T1000 (cell line): Measurements from ENCODE around the gene GIPC2.
A peak's percentile ranks its signal among the peaks of the same experiment; 100 is the strongest.
"Not testable (repeated sequence)": the region's sequence is repeated elsewhere in the genome, so short reads cannot be mapped to it uniquely, and the experiment has no call there.

ENCODE experiments used
- DNase-seq: peaks from one replicate; lab custom pipeline; 2025; ENCODE audit warnings: mixed read lengths; lab: John Stamatoyannopoulos, UW

The GIPC2 gene

DNA sequence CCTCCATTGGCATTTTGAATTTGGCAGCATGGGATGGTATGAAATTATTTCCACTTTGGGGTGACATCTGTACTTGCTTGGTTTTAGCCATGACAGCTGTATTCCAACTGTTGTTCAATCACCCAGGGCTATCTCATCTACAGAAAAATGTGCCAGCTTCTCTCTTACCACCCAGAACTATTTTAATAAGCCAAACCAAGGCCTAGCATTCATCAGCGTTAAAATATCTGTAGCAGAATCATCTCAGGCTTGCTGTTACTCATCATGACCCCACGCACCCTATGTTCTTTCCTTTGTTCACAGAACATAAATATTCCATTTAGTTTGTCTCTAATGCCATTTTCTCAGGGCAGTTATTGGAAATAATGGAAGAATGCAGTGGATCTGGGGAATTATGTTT, 49.8 kb downstream of the GIPC2 start:
- no peak for DNase-seq

DNA sequence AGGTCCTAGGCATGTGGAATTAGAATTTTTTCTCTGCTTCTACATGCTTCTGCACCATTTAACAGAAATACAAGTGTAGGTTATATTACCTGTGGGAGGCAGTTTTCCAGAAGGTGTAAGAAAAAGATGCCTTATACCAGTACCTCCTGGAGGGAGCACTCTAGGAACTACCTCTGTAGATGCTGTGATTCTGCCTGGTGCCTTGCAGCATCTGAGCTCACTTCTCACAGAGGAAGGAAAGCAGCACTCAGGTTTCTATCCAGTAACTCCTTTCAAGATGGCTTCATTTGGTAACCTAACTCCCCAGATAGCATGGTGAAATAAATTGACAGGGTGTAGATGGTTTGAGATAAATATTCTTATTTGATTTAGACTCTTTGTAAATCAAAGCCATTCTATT, 50.3 kb downstream of the GIPC2 start:
- DNase-seq = no peak

DNA sequence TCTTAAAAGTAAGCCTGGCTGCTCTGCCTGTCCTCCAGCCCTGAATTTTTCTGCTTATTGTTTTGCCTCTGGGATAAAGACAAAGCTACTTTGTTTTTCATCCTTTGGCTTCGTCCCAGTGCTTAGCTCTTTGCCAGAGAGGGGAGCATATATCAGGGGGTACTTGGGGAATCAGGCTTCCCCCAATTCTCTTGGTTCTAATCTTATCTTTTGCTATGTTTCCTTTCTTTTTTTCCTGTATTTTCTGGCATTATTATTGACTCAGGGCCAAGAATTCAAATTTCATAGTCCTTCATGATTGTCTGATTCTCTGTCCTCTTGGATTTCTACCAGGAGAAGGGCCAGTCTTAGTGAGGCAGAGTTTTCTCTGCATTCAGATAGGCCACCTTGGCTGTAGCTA, 51.2 kb downstream of the GIPC2 start:
- no peak for DNase-seq

DNA sequence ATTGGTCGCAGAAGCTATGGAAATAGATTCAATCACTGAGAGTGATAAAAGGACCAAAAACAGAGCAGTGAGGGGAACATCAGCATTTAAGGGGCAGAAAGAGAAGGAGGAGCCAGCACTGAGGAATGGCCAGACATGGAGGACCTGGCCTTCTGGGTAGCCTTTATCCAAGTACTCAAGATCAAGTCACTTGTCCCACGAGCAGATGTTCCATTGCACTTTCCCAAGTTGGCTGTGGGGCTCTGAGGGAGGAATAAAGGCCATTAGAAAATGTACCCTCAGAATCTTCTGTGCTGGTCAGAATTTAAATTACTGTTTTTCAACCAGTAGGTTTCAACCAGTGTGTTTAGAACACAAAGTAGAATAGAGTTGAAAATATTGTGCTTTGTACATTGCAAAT, 55.3 kb downstream of the GIPC2 start:
- no peak for DNase-seq

DNA sequence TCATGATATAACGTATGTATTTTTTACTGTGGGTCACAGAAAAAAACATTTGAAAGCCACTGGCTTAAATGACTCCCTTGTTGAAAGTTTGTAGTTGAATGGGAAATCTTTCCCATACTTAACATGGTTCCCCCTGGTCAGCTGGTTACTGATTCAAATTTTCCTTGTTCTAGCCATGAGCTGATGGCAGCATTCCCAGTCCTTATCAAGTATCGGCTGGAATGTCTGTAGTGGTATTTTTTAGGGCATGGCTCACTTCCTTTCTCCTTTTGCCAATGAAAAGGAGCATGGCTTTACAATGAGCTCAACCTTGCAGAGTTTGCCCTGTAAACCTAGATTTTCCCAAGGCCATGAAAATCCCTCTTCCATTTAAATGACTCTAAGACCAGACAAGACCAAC, 55.7 kb downstream of the GIPC2 start:
- peak; percentile 57 for DNase-seq

DNA sequence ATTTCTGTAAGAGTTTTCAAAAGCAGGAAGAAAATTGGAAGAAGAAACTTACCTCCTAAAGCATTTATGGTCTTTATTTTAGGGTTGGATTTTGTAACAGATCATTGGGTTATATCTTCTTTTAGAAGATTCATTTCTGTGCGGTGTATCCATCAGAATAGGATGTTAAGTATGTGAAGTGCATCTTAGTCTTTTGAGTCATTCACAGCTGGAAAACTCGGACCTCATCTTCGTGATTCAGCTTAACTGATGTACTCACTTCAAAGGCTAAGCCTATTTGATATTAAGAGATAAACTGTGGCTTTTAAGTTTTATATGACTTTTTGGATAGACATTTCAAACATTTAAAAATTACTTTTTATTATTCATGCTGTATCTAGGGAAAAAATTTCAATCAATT, 56.3 kb downstream of the GIPC2 start:
- no peak for DNase-seq

DNA sequence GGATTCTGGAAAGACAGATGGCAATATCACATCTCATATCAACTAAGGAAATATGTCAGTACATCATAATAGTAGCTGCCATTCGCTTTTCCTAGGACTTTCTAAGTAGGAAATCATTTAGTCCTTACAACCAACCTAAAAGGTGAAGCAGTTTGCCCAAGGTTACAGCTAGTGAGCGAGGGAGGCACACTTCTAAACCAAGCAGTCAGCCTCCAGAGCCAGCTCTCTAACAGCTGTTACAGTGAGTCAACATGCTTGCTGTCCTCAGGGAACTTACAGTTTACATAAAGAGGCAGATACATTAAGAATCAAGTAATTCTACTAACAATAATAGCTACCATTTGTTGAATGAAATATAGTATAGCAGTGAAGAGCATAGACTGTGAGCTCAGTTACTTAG, 57.1 kb downstream of the GIPC2 start:
- DNase-seq = no peak

DNA sequence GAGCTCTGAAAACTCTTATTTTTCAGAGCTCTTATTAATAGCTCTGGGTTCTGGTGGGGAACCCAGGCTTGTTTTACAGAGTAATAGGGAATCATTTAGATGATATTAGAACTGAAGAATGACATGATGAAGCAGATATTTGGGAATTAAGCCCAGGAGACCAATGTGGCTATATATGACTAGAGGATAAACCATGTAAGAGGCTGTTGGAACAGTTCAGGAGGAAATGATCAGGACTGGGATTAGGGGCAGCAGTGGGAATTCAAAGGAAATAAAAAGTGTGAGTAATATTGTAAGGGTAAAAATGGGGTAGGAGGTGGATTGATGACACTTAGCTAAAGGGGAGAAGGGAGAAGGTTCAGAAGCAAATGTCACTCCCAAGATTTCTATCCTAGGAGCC, 58.6 kb downstream of the GIPC2 start:
- no peak for DNase-seq

DNA sequence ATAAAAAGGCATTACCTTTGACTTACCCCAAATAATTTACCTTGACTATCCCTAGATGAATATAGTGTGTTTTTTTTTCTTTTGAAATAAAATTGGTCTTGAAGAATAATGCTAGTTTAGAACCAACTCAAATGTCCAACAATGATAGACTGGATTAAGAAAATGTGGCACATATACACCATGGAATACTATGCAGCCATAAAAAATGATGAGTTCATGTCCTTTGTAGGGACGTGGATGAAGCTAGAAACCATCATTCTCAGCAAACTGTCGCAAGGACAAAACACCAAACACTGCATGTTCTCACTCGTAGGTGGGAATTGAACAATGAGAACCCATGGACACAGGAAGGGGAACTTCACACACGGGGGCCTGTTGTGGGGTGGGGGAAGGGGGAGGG, 63.9 kb downstream of the GIPC2 start:
- DNase-seq = not testable (repeated sequence)

DNA sequence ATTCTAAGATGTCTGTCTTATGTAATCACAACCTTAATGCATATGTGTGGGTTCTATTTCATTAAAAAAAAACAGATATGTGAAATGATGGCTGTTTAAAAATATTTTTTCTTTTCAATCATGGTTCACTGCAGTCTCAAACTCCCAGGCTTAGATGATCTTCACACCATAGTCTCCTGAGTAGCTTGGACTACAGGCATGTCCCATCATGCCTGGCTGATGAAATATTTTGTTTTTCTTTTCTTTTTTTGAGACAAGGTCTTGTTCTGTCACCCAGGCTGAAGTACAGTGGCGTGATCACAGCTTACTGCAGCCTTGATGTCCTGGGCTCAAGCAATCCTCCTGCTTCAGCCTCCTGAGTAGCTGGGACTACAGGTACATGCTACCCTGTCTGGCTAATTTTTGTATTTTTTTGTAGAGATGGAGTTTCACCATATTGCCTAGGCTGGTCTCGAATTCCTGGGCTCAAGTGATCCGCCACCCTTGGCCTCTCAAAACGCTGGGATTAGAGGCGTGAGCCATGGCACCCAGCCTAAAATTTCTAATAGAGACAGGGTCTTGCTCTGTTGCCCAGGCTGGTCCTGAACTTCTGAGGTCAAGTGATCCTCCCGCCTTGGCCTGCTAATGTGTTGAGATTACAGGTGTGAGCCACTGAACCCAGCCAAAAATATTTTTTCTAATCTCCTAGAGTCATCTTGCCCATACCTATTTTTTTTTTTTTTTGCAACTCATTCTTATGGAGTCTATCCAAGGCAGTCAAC, 67.6 kb downstream of the GIPC2 start:
- DNase-seq = no peak

DNA sequence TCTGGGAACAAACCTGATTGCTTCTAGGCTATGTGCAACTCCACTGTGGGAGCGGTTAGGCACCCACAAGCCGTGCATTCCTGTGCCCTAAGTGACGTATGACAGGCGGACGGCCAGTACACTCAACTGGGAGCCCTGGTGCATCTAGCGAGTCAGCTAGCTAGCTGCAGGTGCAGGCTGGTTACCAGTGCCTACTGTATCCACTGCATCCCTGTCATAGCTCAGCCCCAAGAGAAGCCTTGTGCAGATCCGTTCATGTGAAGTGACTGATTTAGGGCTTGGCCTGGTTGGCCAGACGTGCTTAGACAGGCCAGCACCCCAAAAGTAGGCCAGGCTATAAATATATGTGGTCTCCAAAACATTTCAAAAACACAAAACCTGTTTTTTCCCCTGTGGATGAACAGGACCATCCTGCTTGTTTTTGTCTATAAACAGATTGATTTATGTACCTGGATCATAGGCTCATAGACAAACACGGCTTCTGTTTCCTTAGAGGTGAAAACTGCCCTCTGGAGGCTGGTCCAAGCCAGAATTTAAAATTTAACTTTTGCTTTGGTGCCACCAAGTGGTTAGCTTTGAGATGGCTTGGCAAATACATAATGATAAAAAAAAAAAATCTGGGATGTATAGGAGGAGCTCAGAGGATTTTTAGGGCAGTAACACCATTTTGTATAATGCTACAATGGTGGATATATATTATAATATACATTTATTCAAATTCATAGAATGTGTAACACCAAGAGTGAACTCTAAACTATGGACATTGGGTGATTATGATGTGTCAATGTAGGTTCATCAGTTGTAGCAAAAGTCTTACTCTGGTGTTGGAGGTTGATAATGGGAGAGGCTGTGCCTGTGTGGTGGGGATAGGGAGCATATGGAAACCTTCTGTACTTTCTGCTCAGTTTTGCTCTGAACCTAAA, 68.5 kb downstream of the GIPC2 start:
- peak; percentile 60 for DNase-seq

DNA sequence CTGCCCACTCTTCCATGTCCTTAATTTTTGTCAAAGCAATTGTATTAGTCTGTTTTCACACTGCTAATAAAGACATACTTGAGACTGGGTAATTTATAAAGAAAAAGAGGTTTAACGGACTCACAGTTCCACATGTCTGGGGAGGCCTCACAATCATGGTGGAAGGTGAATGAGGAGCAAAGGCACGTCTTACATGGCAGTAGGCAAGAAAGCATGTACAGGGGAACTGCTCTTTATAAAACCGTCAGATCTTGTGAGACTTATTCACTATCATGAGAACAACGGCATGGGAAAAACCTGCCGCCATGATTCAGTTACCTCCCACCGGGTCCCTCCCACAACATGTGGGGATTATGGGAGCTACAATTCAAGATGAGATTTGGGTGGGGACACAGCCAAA, 74.7 kb downstream of the GIPC2 start:
- DNase-seq = not testable (repeated sequence)

DNA sequence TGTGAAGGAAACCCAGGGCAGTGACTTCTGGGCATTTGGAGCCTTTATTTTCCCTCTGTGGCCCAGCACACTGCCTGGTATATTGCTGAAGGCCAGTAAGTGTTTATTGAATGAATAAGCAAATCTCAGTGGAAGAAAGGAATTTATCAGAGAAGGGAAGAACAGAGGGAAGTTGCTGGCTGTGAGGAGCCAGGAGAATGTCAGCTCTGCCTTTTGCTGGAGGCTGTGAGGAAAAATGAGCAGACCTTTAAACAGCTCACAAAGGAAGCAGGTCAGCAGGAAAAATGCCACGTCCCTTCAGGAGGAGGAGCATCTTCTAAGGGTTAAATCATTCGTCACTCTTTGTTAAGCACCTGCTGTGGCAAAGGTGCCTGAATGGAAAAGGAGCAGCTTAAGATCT, 75.9 kb downstream of the GIPC2 start:
- DNase-seq = no peak

DNA sequence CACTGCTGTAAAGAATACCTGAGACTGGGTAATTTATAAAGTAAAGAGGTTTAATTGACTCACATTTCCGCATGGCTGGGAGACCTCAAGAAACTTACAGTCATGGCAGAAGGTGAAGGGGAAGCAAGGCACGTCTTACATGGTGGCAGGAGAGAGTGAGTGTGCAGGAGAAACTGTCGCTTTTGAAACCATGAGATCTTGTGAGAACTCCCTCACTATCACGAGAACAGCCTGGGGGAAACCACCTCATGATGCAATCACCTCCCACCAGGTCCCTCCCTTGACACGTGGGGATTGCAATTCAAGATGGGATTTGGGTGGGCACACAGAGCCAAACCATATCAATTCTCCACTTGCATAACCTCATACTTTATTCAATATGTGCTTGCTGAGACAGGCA, 76.6 kb downstream of the GIPC2 start:
- DNase-seq = no peak

DNA sequence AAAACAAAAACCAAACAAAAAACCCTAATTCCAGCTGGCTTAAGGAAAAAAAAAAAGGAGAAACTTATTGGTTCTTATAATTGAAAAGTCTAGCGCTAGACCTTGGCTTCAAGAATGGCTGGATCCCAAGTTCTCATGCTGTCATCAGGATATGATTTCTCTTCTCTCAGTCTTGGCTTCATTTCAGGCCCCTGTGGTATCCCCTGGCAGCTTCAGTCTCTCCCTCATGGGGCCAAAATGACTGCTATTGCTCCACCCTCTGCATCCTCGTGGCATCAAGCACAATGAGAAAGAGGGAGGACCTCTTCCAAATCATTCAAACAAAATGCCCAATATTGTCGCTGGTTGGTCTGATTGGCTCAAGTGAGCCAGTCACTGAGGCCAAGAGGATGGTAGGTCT, 80.7 kb downstream of the GIPC2 start:
- no peak for DNase-seq

DNA sequence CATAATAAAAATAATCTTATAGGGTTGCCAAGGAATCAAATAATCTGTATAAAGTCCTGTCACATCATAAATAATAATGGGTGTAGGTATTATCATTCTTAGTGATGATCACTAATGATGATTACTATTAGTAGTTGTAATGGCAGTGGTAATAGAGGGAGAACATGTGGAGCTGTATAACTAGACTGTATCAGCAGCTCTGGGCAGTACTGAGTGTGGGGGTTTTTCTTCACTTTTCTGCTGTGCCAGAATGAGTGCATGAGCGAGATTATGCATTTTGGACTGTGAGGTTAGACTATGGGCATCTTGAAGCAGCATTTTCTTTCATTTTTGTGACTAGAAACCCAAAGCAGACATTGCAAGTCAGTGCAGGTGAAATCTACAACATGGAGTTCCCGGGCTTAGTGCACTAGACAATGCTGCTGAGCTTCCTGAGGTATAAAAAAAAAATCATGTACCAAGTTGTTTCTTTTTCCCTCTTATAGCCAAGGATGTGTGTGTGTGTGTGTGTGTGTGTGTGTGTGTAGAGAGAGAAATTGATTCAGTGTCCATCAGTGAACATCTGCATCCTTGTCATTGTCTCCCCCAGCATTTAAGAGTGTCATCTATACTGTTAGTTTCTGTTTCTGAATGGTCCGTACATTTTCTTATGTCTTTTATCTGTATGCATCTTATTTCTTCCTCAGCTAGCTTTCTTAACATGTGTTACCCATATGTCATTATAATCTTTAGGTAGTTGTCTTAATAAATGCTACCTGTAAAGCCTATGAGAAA, 86.6 kb downstream of the GIPC2 start:
- DNase-seq = no peak

DNA sequence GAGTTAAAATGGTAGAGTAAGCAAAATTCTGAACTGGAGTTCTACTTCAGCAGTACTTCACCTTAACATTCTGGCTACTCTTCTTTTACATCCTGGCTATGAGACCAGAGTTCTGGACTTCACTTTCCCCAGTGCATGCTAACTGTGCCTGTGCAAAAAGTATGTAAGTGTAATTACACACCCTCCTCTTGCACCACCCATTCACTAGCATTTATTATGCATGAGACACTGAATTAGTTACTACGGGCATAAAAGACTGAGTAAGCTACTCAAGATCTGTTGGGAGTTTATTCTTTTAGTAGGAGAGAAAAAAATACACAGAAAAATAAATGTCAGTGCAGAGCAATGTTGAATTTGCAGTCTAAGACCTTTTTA, 87.2 kb downstream of the GIPC2 start:
- DNase-seq = no peak

DNA sequence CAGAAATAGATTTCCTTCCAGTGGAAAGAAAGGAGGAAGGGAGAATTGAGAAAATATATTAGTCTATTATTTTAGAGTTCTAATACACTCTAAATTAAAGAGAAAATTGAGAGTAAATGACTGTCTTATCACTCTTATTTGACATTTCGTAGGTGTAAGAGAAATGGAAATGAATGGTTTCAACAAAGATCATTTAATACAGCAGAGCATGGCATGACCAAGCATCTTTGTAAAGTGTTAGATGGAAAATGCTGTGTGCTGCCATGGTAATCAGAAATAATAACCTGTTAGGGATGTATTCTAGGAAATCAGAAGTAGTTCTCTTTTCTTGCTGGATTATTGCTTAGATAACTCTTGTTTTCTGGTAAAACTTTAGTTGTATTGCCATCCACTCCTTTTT, 90.9 kb downstream of the GIPC2 start:
- no peak for DNase-seq

DNA sequence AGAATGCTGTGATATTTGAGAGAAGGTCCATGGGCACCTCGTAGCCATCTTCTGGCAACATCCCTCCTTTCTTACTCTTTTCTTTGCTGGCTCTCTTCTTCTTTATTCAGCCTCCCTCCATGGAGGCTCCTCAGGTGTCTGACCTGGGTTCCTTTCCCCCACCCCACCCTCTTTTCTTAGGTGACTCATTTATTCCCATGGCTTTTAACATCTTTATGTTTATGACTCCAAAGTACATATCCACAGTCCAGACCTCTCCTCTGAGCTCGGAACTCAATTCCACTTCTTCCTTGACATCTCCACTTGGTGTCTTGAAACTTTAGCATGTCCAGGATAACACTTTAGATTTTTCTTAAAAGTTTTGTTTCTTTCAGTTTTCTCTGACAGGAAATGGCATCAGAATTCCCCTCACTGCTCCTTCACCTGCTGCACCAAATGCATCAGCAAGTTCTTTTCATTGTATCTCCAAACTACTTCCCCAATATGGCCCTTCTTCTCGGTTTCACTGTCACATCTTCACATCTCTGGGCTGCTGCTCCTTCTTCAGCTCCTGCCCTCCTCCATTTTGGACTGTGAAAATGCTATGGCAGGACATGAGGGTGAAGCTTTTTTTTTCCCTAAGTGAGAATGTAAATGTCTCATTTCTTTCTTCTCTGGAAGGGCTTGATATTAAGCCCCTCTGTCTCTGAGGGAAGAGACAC, 95.9 kb downstream of the GIPC2 start:
- no peak for DNase-seq

DNA sequence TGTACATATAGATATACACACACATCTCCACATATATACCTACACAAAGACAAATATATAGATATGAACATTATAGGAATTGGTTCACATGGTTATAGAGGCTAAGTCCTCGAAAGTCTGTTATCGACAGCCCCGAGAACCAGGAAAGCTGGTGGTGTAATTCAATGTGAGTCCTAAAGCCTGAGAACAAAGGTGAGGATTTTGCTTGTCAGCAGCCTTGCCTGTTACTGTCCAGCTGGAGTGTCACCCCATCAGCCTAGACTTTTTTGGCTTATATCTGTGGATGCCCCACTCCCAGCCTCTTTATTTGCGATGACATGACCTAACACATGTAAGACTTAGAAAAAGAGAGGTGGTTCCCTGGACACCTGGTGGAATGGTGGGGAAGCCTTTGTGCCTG, 97.0 kb downstream of the GIPC2 start:
- DNase-seq = no peak

DNA sequence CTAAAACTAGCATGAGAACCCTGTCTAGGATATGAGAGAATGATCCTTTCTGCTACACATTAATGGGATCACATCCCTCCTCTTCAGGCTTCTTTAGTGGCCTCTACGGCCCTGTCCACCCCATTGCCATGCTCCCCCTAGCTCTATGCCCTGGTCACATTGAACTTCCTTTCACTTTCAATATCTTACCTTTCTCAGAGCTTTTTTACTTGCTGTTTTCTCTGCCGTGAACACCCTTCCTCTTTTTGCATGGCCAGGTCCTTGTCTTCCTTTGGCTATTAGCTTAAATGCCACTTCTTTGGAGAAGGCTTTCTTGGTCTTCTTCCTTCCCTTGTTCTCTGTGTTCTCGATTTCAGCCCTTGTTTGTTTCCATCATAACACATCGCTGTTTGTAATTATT, 97.4 kb downstream of the GIPC2 start:
- no peak for DNase-seq

DNA sequence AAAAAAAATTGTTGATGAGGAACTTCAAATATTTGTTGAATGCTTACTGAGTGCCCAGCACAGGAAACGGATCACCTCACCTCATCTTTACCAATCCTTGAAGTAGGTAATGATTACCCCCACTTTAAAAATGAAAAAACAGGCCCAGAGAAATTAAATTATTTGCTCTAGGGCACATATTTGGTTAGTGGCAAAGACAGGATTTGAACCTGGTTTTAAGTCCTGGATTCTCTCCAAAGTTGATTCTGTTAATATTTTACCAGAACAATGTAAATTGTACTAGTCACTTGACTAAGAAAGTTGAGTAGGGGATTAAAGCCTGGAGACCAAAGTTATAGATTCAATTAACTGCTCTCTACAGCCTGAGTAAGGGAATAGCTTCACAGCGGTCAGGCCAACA, 97.9 kb downstream of the GIPC2 start:
- DNase-seq = no peak
